PC-3 (cell line): ENCODE measurements around the gene AP5Z1. TPM values are rescaled to one million over a fixed set of nuclear protein-coding genes. Genes with fewer than 3 reads are reported as not detected.

Experiments used
- ATAC-seq: fragments of 200-7000 bp; cut with Tn5 transposase; 2 replicates; pipeline ENCODE4 v1.9.1; 2020; ENCODE audit warnings: mild to moderate bottlenecking, moderate library complexity
- BruUV-seq: library from RNA; stranded (reverse); fragments of 400-500 nt; replicated peaks from 2 replicates; lab custom pipeline; 2021; lab: Mats Ljungman, UMichigan
- CTCF ChIA-PET: fragments of 300-600 bp; sonication (Branson Sonifier 250); formaldehyde crosslinking; loops from one replicate; lab custom pipeline; 2022; ENCODE audit warnings: antibody characterized with exemption; lab: Charles Lee
- POLR2A ChIA-PET: fragments of 300-600 bp; sonication (Branson Sonifier 250); formaldehyde crosslinking; loops from one replicate; lab custom pipeline; 2022; ENCODE audit warnings: antibody characterized with exemption; ENCODE audit not compliant: unreplicated experiment; lab: Charles Lee
- DNase-seq: peaks from one replicate; pipeline ENCODE4 v3.0.0-alpha.2; 2015
- H2AFZ ChIP-seq: fragments of 300-600 bp; sonication (generic); 2 replicates; pipeline ENCODE4 v1.6.0; 2016; ENCODE audit warnings: antibody characterized with exemption, low read length
- H3F3A ChIP-seq: fragments of 300-600 bp; sonication (generic); one replicate; pipeline ENCODE4 v1.6.0; 2017; ENCODE audit warnings: antibody characterized with exemption, low read length, control low read depth, mild to moderate bottlenecking; ENCODE audit not compliant: unreplicated experiment
- H3K27ac ChIP-seq: fragments of 300-600 bp; sonication (generic); 2 replicates; pipeline ENCODE4 v1.5.1; 2016; ENCODE audit warnings: mild to moderate bottlenecking, low read length
- H3K27me3 ChIP-seq: fragments of 300-600 bp; sonication (generic); 2 replicates; pipeline ENCODE4 v1.6.1; 2016; ENCODE audit warnings: low read length, mixed read lengths
- H3K36me3 ChIP-seq: fragments of 300-600 bp; sonication (generic); 2 replicates; pipeline ENCODE4 v1.6.1; 2016; ENCODE audit warnings: low read depth, mixed run types, low read length, mixed read lengths
- H3K4me1 ChIP-seq: fragments of 300-600 bp; sonication (generic); 2 replicates; pipeline ENCODE4 v1.5.1; 2016; ENCODE audit warnings: low read length; ENCODE audit not compliant: insufficient read depth
- H3K4me2 ChIP-seq: fragments of 300-600 bp; sonication (generic); 2 replicates; pipeline ENCODE4 v1.6.0; 2016; ENCODE audit warnings: low read length
- H3K4me3 ChIP-seq: fragments of 300-600 bp; sonication (generic); 2 replicates; pipeline ENCODE4 v1.5.1; 2016; ENCODE audit warnings: mild to moderate bottlenecking, low read length, mixed read lengths
- H3K79me2 ChIP-seq: fragments of 300-600 bp; sonication (generic); 2 replicates; pipeline ENCODE4 v1.6.1; 2017; ENCODE audit warnings: low read length, mixed read lengths
- H3K9ac ChIP-seq: fragments of 300-600 bp; sonication (generic); 2 replicates; pipeline ENCODE4 v1.6.0; 2016; ENCODE audit warnings: mild to moderate bottlenecking, low read length
- H3K9me2 ChIP-seq: fragments of 300-600 bp; sonication (generic); replicated peaks from 2 replicates; pipeline ENCODE4 v1.6.1; 2016; ENCODE audit warnings: mixed run types, low read length, mixed read lengths
- H3K9me3 ChIP-seq: fragments of 300-600 bp; sonication (generic); 2 replicates; pipeline ENCODE4 v1.6.1; 2016; ENCODE audit warnings: low read length, mixed read lengths
- H4K20me1 ChIP-seq: fragments of 300-600 bp; sonication (generic); 2 replicates; pipeline ENCODE4 v1.6.1; 2016; ENCODE audit warnings: low read length, mixed read lengths
- CTCF ChIP-seq: fragments of 300-600 bp; sonication (generic); conservative IDR thresholded peaks from 2 replicates; pipeline ENCODE4 v1.5.1; 2017; ENCODE audit warnings: antibody characterized with exemption, low read depth, mild to moderate bottlenecking, low read length
- EZH2 ChIP-seq: fragments of 300-600 bp; sonication (generic); IDR thresholded peaks from one replicate; pipeline ENCODE4 v1.6.1; 2017; ENCODE audit warnings: antibody characterized with exemption, mild to moderate bottlenecking, low read length; ENCODE audit not compliant: unreplicated experiment
- EZH2phosphoT487 ChIP-seq: fragments of 300-600 bp; sonication (generic); IDR thresholded peaks from 2 replicates; pipeline ENCODE4 v1.6.1; 2018; ENCODE audit warnings: mild to moderate bottlenecking, antibody characterized with exemption, low read length, borderline replicate concordance
- intact Hi-C: fragments of 100-400 bp; cut with micrococcal nuclease; formaldehyde crosslinking; loops from 2 replicates; pipeline ENCODE4 v1.9.0; 2023
- total RNA-seq: library from RNA; depleted of rRNA; stranded (reverse); fragments of >200 nt; gene quantifications from 2 replicates; pipeline ENCODE4 v1.2.3, GENCODE V29; 2014

Gene AP5Z1
- total RNA-seq, 1 experiment from 2014 or later: 36.6 TPM

GRCh38 chr7:4797858-4798705, 22.7 kb downstream of the AP5Z1 start:
- Histone ChIP-seq H3K4me3 (no peak overlapping the region), H2AFZ (0 out of 2 replicates have a peak overlapping the region, but pooled peaks have one; percentile 38), H4K20me1 (no peaks in the 10 kb centered on the region), H3F3A (no peaks in the 10 kb centered on the region), H3K36me3 (no peaks in the 10 kb centered on the region), H3K79me2 (no peaks in the 10 kb centered on the region), H3K9me3 (no peaks in the 10 kb centered on the region), H3K27ac (no peak overlapping the region), H3K9ac (no peak overlapping the region), H3K27me3 (no peaks in the 10 kb centered on the region), H3K4me2 (0 out of 2 replicates have a peak overlapping the region, but pooled peaks have one; percentile 28), H3K9me2 (no peaks in the 10 kb centered on the region), H3K4me1 (no peaks in the 10 kb centered on the region)
- DNase-seq (peak; percentile 68), ATAC-seq (peak; percentile 76)
- intact Hi-C loops: loop anchor here (1.0 kb wide), 1 partner anchor 85 kb away; the partner anchor contains the start of gene RADIL
- CTCF ChIA-PET: interaction anchor here (0.5 to 0.8 kb wide), 7 partner anchors 17 to 441 kb away, joined by 3 to 7 read pairs (median 3); partner anchors contain the start of gene RADIL
- TF ChIP-seq CTCF: peak; percentile 67
- TF ChIP-seq EZH2phosphoT487: no peak
- TF ChIP-seq EZH2: no peak
- no TSS peak for BruUV-seq
- POLR2A ChIA-PET: interaction anchor here (0.5 to 0.6 kb wide), 2 partner anchors 194 to 336 kb away, joined by 3 read pairs; no protein-coding TSS in a partner anchor

DNA sequence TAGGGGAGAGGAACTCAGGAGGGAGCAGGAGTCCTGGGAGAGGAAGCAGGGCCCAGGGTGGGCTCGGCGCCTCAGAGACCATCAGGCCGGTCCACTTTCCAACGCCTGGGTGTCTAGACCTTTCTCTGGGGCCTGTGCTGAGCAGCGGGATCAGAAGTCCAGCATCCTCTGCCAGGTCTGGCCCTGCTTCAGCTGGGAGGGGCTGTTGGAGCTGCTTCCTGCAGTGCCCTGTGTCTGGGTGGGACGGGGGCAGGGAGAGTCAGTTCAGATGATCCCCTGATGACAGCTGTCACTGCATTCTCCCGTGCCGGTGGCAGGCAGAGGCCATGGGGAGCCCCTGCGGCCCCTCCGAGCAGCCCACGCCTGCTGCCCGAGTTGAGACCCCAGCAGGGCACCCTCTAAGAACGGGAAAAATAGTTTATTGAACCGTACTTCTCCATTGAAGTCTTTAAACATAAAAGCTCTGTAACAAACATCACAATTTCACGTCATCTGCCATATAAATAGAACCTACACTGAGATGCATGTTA, 23.3 kb downstream of the AP5Z1 start:
- Histone ChIP-seq H3F3A (no peaks in the 10 kb centered on the region), H3K4me3 (no peak overlapping the region), H3K27ac (no peak overlapping the region), H3K4me2 (no peak overlapping the region), H3K9ac (no peak overlapping the region), H3K79me2 (no peaks in the 10 kb centered on the region), H2AFZ (no peak overlapping the region), H3K9me2 (no peaks in the 10 kb centered on the region), H3K4me1 (no peaks in the 10 kb centered on the region), H3K36me3 (no peaks in the 10 kb centered on the region), H3K9me3 (no peaks in the 10 kb centered on the region), H3K27me3 (no peaks in the 10 kb centered on the region), H4K20me1 (no peaks in the 10 kb centered on the region)
- intact Hi-C loops: loop anchor here (1.0 kb wide), 1 partner anchor 85 kb away; the partner anchor contains the start of gene RADIL
- TF ChIP-seq EZH2: no peak
- TF ChIP-seq CTCF: no peak
- no peak for TF ChIP-seq EZH2phosphoT487
- DNase-seq (no peak), ATAC-seq (no peak; the same call in 1 of the 2 replicates)
- BruUV-seq: no TSS peak
- CTCF ChIA-PET: interaction anchor here (0.5 to 0.8 kb wide), 6 partner anchors 16 to 287 kb away, joined by 3 to 7 read pairs (median 3); partner anchors contain the start of gene RADIL
- POLR2A ChIA-PET: interaction anchor here (0.5 to 0.6 kb wide), 2 partner anchors 193 to 336 kb away, joined by 3 read pairs; no protein-coding TSS in a partner anchor
